DOHH2 (cell line): ENCODE data around the gene LSAMP.

Experiments
- EZH2phosphoT487 ChIP-seq: fragments of 200-600 bp; sonication (generic); IDR thresholded peaks from 2 replicates; pipeline ENCODE4 v1.6.1; 2017; ENCODE audit warnings: borderline replicate concordance, mild to moderate bottlenecking, antibody characterized with exemption, low read length, moderate library complexity, mixed read lengths
- TF ChIP-seq, protein P1 (sequence below): fragments of 200-600 bp; sonication (generic); IDR thresholded peaks from one replicate; pipeline ENCODE4 v1.5.1; 2014; ENCODE audit warnings: antibody characterized with exemption, mild to moderate bottlenecking, low read depth, low read length; ENCODE audit not compliant: poor library complexity, severe bottlenecking

DNA sequence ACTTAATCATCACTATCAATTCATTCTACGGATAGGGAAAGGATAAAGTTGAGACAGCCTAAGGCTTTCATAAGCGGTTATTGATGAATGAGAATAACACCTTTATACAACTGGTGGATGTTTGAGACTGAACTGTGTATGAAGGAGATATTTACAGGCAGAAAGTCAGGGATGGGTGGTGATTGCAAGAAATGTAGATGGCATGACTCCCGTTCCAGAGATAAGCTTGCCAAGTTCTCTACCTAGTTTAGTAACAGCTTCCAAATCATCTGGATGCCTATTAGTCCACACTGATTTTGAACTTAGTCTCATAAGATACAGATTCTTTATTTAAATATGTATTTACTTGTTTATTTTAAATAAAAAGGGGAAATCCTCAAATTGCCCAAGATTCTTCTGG is 463.2 kb downstream of the LSAMP start:
- TF ChIP-seq, protein P1, sequence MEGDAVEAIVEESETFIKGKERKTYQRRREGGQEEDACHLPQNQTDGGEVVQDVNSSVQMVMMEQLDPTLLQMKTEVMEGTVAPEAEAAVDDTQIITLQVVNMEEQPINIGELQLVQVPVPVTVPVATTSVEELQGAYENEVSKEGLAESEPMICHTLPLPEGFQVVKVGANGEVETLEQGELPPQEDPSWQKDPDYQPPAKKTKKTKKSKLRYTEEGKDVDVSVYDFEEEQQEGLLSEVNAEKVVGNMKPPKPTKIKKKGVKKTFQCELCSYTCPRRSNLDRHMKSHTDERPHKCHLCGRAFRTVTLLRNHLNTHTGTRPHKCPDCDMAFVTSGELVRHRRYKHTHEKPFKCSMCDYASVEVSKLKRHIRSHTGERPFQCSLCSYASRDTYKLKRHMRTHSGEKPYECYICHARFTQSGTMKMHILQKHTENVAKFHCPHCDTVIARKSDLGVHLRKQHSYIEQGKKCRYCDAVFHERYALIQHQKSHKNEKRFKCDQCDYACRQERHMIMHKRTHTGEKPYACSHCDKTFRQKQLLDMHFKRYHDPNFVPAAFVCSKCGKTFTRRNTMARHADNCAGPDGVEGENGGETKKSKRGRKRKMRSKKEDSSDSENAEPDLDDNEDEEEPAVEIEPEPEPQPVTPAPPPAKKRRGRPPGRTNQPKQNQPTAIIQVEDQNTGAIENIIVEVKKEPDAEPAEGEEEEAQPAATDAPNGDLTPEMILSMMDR, result no peak
- TF ChIP-seq EZH2phosphoT487, result no peak
